Measurements from ENCODE around the gene RCAN2. TPM values are rescaled to one million over a fixed set of nuclear protein-coding genes. Genes with fewer than 3 reads are reported as not detected.

Gene RCAN2
- total and polyA plus RNA-seq, 7 donors = 5.0 to 22.7 (median 9.1) TPM

GRCh38 chr6:46440141-46440540, 51.1 kb downstream of the RCAN2 start:
- Histone ChIP-seq H3K36me3 (no peaks in the 10 kb centered on the region), H3K27me3 (no peaks in the 10 kb centered on the region), H3K27ac (peak overlapping the region in 1 of 4 donors; percentile 11), H3K4me3 (no peak overlapping the region), H3K9me3 (no peaks in the 10 kb centered on the region), H3K4me1 (peaks cover 0 to 13% (median 7%) of the 10 kb centered on the region in 4 donors)
- intact Hi-C loops (cut with DNase I) = no loop called here
- 64 to 76% methylated on average over 2 of the region's 2 CpGs for WGBS, 2 donors
- DNase-seq = no peak
- TF ChIP-seq EP300 (IDR thresholded peaks at IDR 0.05) = no peak
- no peak for TF ChIP-seq POLR2A (IDR thresholded peaks at IDR 0.05)
- TF ChIP-seq CTCF (IDR thresholded peaks at IDR 0.05) = no peak
- no peak for TF ChIP-seq POLR2AphosphoS5 (IDR thresholded peaks at IDR 0.05)

GRCh38 chr6:46438245-46438644, 53.0 kb downstream of the RCAN2 start:
- H3K27me3 ChIP-seq = no peaks in the 10 kb centered on the region

GRCh38 chr6:46437671-46438221, 53.5 kb downstream of the RCAN2 start:
- no peaks in the 10 kb centered on the region for H3K36me3 ChIP-seq
- no peak for TF ChIP-seq CTCF (IDR thresholded peaks at IDR 0.05)
- H3K4me1 ChIP-seq = peaks cover 0 to 13% (median 7%) of the 10 kb centered on the region in 4 donors
- no peak for DNase-seq
- no peaks in the 10 kb centered on the region for H3K9me3 ChIP-seq
- no peak overlapping the region for H3K4me3 ChIP-seq
- intact Hi-C loops (cut with DNase I) = no loop called here
- H3K27ac ChIP-seq = peak overlapping the region in 1 of 4 donors; percentile 25
- H3K27me3 ChIP-seq = no peaks in the 10 kb centered on the region

More at GRCh38 chr6:46438245-46438644, 53.0 kb downstream of the RCAN2 start:
- Histone ChIP-seq H3K27ac (peak overlapping the region in 1 of 4 donors; percentile 25), H3K4me3 (no peak overlapping the region), H3K9me3 (no peaks in the 10 kb centered on the region), H3K36me3 (no peaks in the 10 kb centered on the region), H3K4me1 (peaks cover 0 to 13% (median 7%) of the 10 kb centered on the region in 4 donors)
- intact Hi-C loops (cut with DNase I) = no loop called here
- DNase-seq = no peak
- no peak for TF ChIP-seq CTCF (IDR thresholded peaks at IDR 0.05)
- no peak for TF ChIP-seq POLR2AphosphoS5 (IDR thresholded peaks at IDR 0.05)
- no peak for TF ChIP-seq POLR2A (IDR thresholded peaks at IDR 0.05)
- TF ChIP-seq EP300 (IDR thresholded peaks at IDR 0.05) = no peak
- 91 to 95% methylated on average over 4 of the region's 4 CpGs for WGBS, 2 donors

- DNase-seq = no peak
- no peak overlapping the region for H3K27ac ChIP-seq
- intact Hi-C loops (cut with DNase I) = no loop called here
Measured at GRCh38 chr6:46422619-46423018, 68.6 kb downstream of the RCAN2 start.

More at GRCh38 chr6:46422619-46423018, 68.6 kb downstream of the RCAN2 start:
- TF ChIP-seq EP300 (IDR thresholded peaks at IDR 0.05) (no peak), POLR2AphosphoS5 (IDR thresholded peaks at IDR 0.05) (no peak), POLR2A (IDR thresholded peaks at IDR 0.05) (no peak), CTCF (IDR thresholded peaks at IDR 0.05) (no peak)
- Histone ChIP-seq H3K27me3 (no peaks in the 10 kb centered on the region), H3K4me1 (no peaks in the 10 kb centered on the region), H3K36me3 (no peaks in the 10 kb centered on the region), H3K4me3 (no peak overlapping the region), H3K9me3 (no peaks in the 10 kb centered on the region)
